HG03575 (cell line): ENCODE results near the gene SMG7.

Experiments used
- ATAC-seq: cut with Tn5 transposase; IDR thresholded peaks from one replicate; pipeline ENCODE4 v1.9.1; 2021; ENCODE audit not compliant: unreplicated experiment, insufficient number of reproducible peaks, low FRiP score; ENCODE audit errors: extremely low read depth

The SMG7 gene

DNA sequence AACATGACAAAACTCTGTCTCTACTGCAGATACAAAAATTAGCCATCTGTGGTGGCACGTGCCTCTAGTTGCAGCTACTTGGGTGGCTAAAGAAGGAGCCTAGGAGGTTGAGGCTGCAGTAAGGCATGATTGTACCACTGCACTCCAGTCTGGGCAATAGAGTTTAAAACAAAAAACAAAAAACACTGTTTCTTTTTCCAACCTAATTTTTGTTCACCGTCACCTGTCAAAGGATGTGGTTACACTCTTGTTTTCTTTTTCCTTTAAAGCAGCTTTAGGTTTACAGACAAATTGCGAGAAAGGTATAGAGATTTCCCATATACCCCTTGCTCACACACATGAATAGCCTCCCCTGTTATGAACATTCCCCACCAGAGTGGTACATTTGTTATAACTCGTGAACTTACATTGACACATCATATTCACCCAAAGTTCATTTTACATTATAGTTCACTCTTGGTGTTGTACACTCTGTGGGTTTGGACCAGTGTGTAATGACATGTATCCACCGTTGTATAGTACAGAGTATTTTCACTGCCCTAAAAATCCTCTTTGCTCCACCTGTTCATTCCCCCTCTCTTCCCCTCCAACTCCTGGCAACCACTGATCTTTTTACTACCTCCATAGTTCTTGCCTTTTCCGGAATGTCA lies 26.2 kb downstream of the SMG7 start:
- ATAC-seq, result no peak

DNA sequence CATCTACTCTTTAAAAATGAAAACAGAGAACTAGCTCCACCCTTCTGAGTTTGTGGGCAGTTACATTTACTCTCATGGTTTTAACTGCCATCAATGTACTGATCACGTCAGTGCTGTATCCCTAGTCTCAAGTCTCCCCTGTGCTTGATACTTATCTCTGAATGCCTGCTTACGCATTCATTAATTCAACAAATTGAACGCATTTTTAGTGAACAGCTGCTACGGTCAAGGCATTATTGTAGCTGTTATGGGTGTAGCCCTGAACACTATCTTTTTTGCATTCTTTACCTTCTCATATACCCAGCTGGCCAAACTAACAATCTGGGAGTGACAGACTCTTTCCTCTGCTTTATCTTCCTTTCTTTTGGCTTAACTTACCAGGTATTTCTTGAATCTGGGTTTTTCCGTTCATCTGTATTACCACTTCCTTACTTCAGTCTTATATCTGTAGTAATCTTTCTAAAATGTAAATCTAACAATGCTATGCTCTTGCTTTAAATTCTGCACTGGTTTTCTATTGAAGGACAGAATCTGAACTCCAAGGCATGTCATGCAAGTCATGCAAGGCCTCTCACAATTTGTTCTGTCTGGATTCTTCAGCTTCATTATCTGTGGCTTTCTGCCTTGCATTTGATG lies 33.3 kb downstream of the SMG7 start:
- no peak for ATAC-seq

DNA sequence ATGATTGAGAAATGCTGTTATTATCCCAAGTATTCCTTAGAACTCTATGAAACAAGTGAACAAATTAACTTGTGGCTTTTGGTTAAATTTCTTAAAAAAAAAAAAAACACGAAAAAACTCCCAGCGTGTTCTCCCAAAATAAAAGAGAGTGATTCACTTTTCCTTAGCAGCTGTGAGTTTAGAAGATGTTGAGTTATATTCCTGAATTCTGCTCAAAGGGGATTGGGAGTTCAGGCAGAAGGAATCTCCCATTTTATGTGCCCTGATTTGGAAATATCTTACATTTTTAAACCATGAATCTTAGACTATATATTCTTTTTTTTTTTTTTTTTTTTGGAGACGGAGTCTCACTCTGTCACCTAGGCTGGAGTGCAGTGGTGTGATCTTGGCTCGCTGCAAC lies 34.3 kb downstream of the SMG7 start:
- no peak for ATAC-seq

- ATAC-seq, result no peak
Measured at GRCh38 chr1:183508694-183509093, 36.4 kb downstream of the SMG7 start.

DNA sequence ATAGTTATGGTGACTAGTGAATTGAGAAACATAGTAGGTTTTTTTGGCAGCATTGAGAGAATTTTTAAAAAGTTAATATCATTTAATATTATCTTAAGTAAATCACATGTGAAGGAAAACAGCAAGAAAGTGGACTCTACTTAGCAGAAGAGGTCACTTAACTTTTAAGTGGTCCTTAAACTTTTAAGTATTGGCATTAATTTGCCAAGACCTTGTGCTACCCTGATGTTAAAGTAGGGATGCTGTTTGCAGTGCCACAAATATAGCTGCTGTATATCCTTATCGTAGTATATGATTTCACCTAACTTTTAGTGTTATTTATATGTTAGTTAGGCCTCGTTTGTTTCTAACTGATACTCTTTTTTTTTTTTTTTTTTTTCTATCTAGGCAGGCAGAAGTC lies 40.2 kb downstream of the SMG7 start:
- ATAC-seq, result no peak

- ATAC-seq, result no peak
Measured at GRCh38 chr1:183514235-183514634, 41.9 kb downstream of the SMG7 start.

- no peak for ATAC-seq
Measured at GRCh38 chr1:183515002-183515689, 42.8 kb downstream of the SMG7 start.

DNA sequence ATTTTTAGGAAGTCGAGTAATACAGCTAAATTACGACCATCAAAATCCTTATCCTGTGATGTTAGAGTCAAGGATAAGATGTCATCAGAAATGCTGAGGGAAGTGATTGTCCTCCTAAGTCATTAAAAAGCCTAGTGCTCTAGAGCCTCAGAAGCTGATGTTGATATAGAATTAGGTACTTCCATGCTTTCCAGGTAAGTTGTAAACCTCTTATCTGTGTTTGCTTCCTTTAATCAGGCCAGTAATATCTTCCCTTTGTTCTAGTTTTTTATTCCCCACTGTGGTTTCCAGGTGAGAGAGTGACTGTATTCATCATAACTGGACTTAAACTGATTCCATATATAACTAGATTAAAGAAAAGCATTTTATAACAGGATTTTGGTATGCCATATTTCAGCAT lies 44.4 kb downstream of the SMG7 start:
- ATAC-seq, result no peak

- ATAC-seq, result no peak
Measured at GRCh38 chr1:183517401-183517800, 45.1 kb downstream of the SMG7 start.

DNA sequence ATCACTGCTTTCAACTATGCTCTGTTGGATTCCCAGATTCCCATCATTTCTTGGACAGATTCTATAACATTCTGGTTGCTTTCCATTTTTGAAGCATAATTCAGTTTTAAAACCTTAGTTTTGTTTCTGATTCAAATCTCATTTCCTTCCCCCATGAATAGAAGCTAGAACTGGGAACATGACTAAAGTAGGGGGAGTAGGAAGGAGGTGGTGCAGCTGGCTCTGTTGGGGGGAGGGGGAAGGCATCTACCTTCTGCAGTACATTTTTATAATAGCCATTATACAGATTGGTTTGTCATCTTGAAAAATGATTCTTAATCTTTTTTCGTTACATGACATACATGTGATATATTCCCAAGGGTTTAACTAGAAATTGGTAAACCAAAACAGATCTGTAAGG lies 48.1 kb downstream of the SMG7 start:
- ATAC-seq, result no peak

GRCh38 chr1:183522104-183522503 lies 49.8 kb downstream of the SMG7 start:
- ATAC-seq, result no peak

- ATAC-seq, result no peak
Measured at GRCh38 chr1:183528577-183528976, 56.3 kb downstream of the SMG7 start.

GRCh38 chr1:183533617-183534174 lies 61.4 kb downstream of the SMG7 start:
- ATAC-seq, result no peak

DNA sequence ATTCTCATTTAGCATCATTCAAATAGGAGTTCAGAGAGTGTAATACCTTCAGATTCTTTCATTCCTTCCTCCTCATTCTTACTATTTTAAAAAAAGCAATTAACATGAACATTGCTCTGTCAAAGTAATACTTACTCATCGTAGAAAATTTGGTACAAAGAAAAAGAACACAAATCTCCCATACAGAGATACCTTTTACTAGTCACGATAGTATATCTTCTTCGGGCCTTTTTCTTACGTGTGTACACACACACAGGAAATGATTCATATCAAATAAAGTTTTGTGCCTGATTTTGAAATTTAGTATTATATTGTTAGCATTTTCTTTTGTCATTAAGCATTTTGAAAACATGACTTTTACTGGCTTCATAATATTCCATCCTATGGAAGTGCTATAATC lies 65.1 kb downstream of the SMG7 start:
- no peak for ATAC-seq

DNA sequence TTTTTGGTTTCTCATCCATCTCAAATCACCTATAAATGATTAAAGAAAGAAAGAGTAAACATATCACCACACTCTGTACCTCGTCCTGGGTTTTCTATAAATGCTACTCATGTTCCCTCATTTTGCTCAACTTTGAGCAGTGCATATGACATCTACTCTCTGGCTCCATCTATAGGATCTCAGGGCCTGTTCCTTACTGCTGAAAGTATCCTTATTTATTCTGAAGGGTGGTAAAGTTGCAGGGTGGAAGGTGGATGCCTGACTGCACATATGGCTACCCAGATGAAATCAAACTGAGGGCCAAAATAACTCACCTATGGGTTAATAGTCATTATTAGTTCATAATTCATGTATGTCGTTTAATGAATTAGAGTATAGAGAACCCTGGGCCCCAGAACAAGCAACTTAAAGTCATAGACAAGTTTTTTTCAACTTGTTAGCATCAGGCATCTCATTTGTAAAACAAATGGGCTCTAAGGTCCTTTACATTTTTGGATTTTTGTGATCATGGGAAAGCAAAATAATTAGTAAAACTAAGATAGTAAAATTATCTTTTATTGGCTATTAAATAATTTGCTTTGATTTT lies 71.4 kb downstream of the SMG7 start:
- no peak for ATAC-seq

DNA sequence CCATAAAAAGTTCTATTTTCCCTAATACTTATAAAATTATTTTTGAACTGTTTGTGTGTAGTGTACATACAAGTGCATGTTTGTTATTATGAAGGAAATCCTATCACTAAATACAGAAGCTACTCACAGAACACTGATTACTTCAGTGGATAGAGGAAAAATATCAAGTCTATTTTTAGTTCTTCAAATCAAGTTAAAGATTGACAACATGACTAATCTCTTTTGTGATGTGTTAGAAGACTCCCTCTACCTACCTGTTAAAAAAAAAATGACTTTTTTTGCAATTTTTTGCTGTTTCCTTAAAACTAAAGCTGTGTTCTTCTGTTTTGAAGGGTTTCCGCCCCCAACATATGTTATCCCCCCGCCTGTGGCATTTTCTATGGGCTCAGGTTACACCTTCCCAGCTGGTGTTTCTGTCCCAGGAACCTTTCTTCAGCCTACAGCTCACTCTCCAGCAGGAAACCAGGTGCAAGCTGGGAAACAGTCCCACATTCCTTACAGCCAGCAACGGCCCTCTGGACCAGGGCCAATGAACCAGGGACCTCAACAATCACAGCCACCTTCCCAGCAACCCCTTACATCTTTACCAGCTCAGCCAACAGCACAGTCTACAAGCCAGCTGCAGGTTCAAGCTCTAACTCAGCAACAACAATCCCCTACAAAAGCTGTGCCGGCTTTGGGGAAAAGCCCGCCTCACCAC lies 72.4 kb downstream of the SMG7 start:
- ATAC-seq, result no peak

GRCh38 chr1:183546427-183546826 lies 74.1 kb downstream of the SMG7 start:
- no peak for ATAC-seq

DNA sequence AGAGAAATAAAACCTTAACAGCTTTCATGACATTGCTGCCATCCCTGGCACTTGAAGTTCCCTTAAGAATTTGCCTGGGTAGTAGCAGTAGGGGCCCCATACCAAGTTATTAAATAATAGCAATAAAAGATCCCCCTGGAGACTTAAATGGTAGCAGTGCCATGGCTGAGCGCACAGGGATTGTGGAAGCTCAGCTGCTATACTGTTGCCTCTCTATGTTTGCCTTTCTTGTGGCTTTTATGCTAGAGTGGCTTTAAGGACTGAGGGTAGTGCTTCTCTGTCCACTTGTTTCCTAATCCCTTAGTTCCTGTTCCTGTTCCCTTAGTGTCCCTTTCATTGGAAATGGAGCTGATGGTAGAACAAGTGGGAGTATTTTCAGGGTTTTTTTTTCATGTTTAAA lies 75.8 kb downstream of the SMG7 start:
- no peak for ATAC-seq

DNA sequence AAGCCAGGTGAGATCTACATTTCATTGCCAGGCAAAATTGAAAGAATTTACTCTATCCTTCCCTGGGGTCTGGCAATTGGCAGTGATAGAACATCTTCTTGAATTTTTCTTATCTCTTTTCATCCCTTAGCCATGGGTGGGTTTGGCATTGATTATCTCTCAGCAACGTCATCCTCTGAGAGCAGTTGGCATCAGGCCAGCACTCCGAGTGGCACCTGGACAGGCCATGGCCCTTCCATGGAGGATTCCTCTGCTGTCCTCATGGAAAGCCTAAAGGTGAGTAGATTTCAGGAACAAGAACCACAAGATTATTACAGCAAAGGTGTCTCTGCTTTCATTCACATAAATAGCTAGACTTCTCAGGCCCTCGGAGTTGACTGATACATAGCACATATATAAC lies 78.6 kb downstream of the SMG7 start:
- ATAC-seq, result no peak
